GM12878 (cell line): ENCODE data around the gene TPM4. TPM values are rescaled to one million over a fixed set of nuclear protein-coding genes. Genes with fewer than 3 reads are reported as not detected.

Experiments used
- BRCA1 ChIP-seq: IDR thresholded peaks from 2 replicates; pipeline ENCODE4 v1.6.1; 2011; ENCODE audit warnings: low read depth, low read length, improper control_type of control experiment
- CHD2 ChIP-seq: IDR thresholded peaks from 2 replicates; pipeline ENCODE4 v1.6.1; 2011; ENCODE audit warnings: low read depth, low read length, improper control_type of control experiment, borderline replicate concordance
- CREM ChIP-seq: IDR thresholded peaks from 2 replicates; pipeline ENCODE4 v1.6.1; 2014; ENCODE audit warnings: antibody characterized with exemption, low read depth
- EGR1 ChIP-seq, 2 experiments: IDR thresholded peaks; 1 replicate in 1 of 2; 2 replicates in 1 of 2; pipeline ENCODE4 v1.6.1; 2011 to 2012; ENCODE audit warnings: low read depth in 2 of 2, low read length in 2 of 2, borderline replicate concordance in 1 of 2, mild to moderate bottlenecking in 1 of 2, moderate library complexity in 1 of 2
- FOS ChIP-seq: IDR thresholded peaks from 3 replicates; pipeline ENCODE4 v1.6.1; 2011; ENCODE audit warnings: borderline replicate concordance; ENCODE audit not compliant: insufficient read length; ENCODE audit errors: extremely low read depth
- NFYA ChIP-seq: IDR thresholded peaks from 2 replicates; pipeline ENCODE4 v1.6.1; 2011; ENCODE audit warnings: low read depth, mild to moderate bottlenecking, low read length, improper control_type of control experiment, borderline replicate concordance
- NFYB ChIP-seq: IDR thresholded peaks from 2 replicates; pipeline ENCODE4 v1.6.1; 2011; ENCODE audit warnings: low read depth, mild to moderate bottlenecking, low read length, improper control_type of control experiment, moderate library complexity; ENCODE audit not compliant: insufficient read depth
- NR2C2 ChIP-seq: IDR thresholded peaks from 2 replicates; pipeline ENCODE4 v1.6.1; 2011; ENCODE audit warnings: borderline replicate concordance, low read depth; ENCODE audit not compliant: control insufficient read depth, insufficient read length
- RFX5 ChIP-seq: IDR thresholded peaks from 2 replicates; pipeline ENCODE4 v1.6.1; 2011; ENCODE audit warnings: low read depth, low read length, improper control_type of control experiment
- RUNX3 ChIP-seq: IDR thresholded peaks from 2 replicates; pipeline ENCODE4 v1.6.1; 2012; ENCODE audit warnings: low read length, inconsistent platforms
- SMAD1 ChIP-seq: fragments of 450-650 bp; IDR thresholded peaks from 2 replicates; pipeline ENCODE4 v1.6.1; 2018; ENCODE audit warnings: mild to moderate bottlenecking, low read depth; ENCODE audit not compliant: partially characterized antibody
- SMC3 ChIP-seq: IDR thresholded peaks from 2 replicates; pipeline ENCODE4 v1.6.1; 2011; ENCODE audit warnings: low read length, improper control_type of control experiment, borderline replicate concordance
- SUZ12 ChIP-seq: fragments of 200-600 bp; sonication (generic); IDR thresholded peaks from one replicate; pipeline ENCODE4 v1.6.1; 2018; ENCODE audit warnings: antibody characterized with exemption, mild to moderate bottlenecking; ENCODE audit not compliant: unreplicated experiment
- YY1 ChIP-seq: IDR thresholded peaks from 2 replicates; pipeline ENCODE4 v1.6.1; 2011; ENCODE audit warnings: low read depth, mild to moderate bottlenecking, low read length
- ZNF687 ChIP-seq: fragments of 450-650 bp; IDR thresholded peaks from 2 replicates; pipeline ENCODE4 v1.6.1; 2017; ENCODE audit warnings: mild to moderate bottlenecking, moderate library complexity
- polyA plus RNA-seq, 11 experiments: library from polyadenylated mRNA; depleted of rRNA in 4 of 11; unstranded in 6 of 11; stranded (reverse) in 5 of 11; fragments of >200 nt; fragmentation: Nextera tagmentation in 4 of 11; fragmentation: Illumina TruSeq in 1 of 11; extraction: Ambion mirVana in 4 of 11; extraction: Trizol in 1 of 11; gene quantifications; 1 replicate in 1 of 11; 2 replicates in 10 of 11; pipeline versions ENCODE4 v1.2.1 to v1.2.3, GENCODE V29; 2011 to 2016; ENCODE audit warnings: inconsistent platforms in 2 of 11, missing spikeins in 2 of 11, low read depth in 1 of 11
- total RNA-seq, 4 experiments: library from RNA; depleted of rRNA in 3 of 4; stranded (reverse); fragments of >200 nt in 3 of 4; fragmentation: Illumina TruSeq in 1 of 4; extraction: Trizol in 1 of 4; gene quantifications; 2 replicates each; pipeline versions ENCODE4 v1.2.1 to v1.2.3, GENCODE V29; 2013 to 2021
- TF ChIP-seq, protein P1 (sequence below): IDR thresholded peaks from 2 replicates; pipeline ENCODE4 v1.6.1; 2011; ENCODE audit warnings: borderline replicate concordance, low read depth, mild to moderate bottlenecking, moderate library complexity, low read length; ENCODE audit not compliant: insufficient read depth, poor library complexity, severe bottlenecking
- TF ChIP-seq, protein P2 (sequence below): fragments of 450-650 bp; IDR thresholded peaks from 2 replicates; pipeline ENCODE4 v1.6.1; 2016; ENCODE audit warnings: mild to moderate bottlenecking, moderate library complexity, borderline replicate concordance
- TF ChIP-seq, protein P3 (sequence below): IDR thresholded peaks from 2 replicates; pipeline ENCODE4 v1.6.1; 2011; ENCODE audit warnings: low read depth, mild to moderate bottlenecking, low read length, moderate library complexity, borderline replicate concordance; ENCODE audit errors: extremely low read depth

TPM4 gene
- total and polyA plus RNA-seq, 10 of the 15 experiments (the other 5 are each of a cell fraction or from before 2014, with no cell fraction given), result 183 to 620 (median 407) TPM

- TF ChIP-seq, protein P1, sequence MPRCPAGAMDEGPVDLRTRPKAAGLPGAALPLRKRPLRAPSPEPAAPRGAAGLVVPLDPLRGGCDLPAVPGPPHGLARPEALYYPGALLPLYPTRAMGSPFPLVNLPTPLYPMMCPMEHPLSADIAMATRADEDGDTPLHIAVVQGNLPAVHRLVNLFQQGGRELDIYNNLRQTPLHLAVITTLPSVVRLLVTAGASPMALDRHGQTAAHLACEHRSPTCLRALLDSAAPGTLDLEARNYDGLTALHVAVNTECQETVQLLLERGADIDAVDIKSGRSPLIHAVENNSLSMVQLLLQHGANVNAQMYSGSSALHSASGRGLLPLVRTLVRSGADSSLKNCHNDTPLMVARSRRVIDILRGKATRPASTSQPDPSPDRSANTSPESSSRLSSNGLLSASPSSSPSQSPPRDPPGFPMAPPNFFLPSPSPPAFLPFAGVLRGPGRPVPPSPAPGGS, result peak; percentile 97
- TF ChIP-seq EGR1 (IDR thresholded peaks at IDR 0.05; ENCODE audit: borderline replicate concordance in 1 of 2, low read depth in 2 of 2, low read length in 2 of 2), result peak in 1 of 2 experiments; percentile 86; a peak in 2 of 3 replicates
- peak; percentile 6; the same call in 1 of the 2 replicates for TF ChIP-seq SMC3
- TF ChIP-seq RUNX3, result peak; percentile 95
- peak; percentile 24 for TF ChIP-seq SMAD1
- no peak for TF ChIP-seq NR2C2
- TF ChIP-seq YY1, result peak; percentile 81
- TF ChIP-seq RFX5, result no peak
- no peak for TF ChIP-seq NFYA
- no peak for TF ChIP-seq FOS
- peak; percentile 91 for TF ChIP-seq CREM
- peak; percentile 85 for TF ChIP-seq CHD2
- TF ChIP-seq, protein P2, sequence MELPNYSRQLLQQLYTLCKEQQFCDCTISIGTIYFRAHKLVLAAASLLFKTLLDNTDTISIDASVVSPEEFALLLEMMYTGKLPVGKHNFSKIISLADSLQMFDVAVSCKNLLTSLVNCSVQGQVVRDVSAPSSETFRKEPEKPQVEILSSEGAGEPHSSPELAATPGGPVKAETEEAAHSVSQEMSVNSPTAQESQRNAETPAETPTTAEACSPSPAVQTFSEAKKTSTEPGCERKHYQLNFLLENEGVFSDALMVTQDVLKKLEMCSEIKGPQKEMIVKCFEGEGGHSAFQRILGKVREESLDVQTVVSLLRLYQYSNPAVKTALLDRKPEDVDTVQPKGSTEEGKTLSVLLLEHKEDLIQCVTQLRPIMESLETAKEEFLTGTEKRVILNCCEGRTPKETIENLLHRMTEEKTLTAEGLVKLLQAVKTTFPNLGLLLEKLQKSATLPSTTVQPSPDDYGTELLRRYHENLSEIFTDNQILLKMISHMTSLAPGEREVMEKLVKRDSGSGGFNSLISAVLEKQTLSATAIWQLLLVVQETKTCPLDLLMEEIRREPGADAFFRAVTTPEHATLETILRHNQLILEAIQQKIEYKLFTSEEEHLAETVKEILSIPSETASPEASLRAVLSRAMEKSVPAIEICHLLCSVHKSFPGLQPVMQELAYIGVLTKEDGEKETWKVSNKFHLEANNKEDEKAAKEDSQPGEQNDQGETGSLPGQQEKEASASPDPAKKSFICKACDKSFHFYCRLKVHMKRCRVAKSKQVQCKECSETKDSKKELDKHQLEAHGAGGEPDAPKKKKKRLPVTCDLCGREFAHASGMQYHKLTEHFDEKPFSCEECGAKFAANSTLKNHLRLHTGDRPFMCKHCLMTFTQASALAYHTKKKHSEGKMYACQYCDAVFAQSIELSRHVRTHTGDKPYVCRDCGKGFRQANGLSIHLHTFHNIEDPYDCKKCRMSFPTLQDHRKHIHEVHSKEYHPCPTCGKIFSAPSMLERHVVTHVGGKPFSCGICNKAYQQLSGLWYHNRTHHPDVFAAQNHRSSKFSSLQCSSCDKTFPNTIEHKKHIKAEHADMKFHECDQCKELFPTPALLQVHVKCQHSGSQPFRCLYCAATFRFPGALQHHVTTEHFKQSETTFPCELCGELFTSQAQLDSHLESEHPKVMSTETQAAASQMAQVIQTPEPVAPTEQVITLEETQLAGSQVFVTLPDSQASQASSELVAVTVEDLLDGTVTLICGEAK, result no peak
- TF ChIP-seq ZNF687, result 0 out of 2 replicates have a peak, but pooled peaks have one; percentile 73
- no peak for TF ChIP-seq BRCA1
- no peak for TF ChIP-seq SUZ12
- TF ChIP-seq NFYB, result no peak
- TF ChIP-seq, protein P3, sequence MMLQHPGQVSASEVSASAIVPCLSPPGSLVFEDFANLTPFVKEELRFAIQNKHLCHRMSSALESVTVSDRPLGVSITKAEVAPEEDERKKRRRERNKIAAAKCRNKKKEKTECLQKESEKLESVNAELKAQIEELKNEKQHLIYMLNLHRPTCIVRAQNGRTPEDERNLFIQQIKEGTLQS, result no peak
Observed at GRCh38 chr19:16118489-16119033, 42.3 kb downstream of the TPM4 start (continued).
